Peyer's patch (tissue), 4 donors: Measurements from ENCODE around the gene ZNF276.

ENCODE experiments used
- CTCF ChIP-seq, 6 experiments: fragments of 450-650 bp in 4 of 6; fragments of 200-600 bp in 2 of 6; sonication (generic) in 1 of 6; IDR thresholded peaks; one replicate each; pipeline ENCODE4 v1.5.1; 2017 to 2019; ENCODE audit warnings: antibody characterized with exemption in 6 of 6, mild to moderate bottlenecking in 3 of 6, moderate library complexity in 1 of 6
- POLR2A ChIP-seq, 2 donors: fragments of 450-650 bp; IDR thresholded peaks; one replicate each; pipeline ENCODE4 v1.5.1; 2017; ENCODE audit warnings: antibody characterized with exemption in 2 of 2, mild to moderate bottlenecking in 2 of 2, moderate library complexity in 2 of 2

GRCh38 chr16:89705006-89705405 lies 16.3 kb upstream of the ZNF276 start:
- TF ChIP-seq POLR2A (IDR thresholded peaks at IDR 0.05) (no peak), CTCF (IDR thresholded peaks at IDR 0.05) (no peak)
